AG08395 (cell line): ENCODE results near the gene CSTF1.

Experiments
- DNase-seq: peaks from one replicate; pipeline ENCODE4 v3.0.0; 2012; ENCODE audit warnings: mixed read lengths, low spot score

CSTF1 gene

GRCh38 chr20:56429502-56429901, 37.1 kb downstream of the CSTF1 start:
- DNase-seq, result peak; percentile 58

- DNase-seq, result no peak
Measured at GRCh38 chr20:56429941-56430340, 37.5 kb downstream of the CSTF1 start.

- DNase-seq, result no peak
Measured at GRCh38 chr20:56430461-56430860, 38.0 kb downstream of the CSTF1 start.

- no peak for DNase-seq
Measured at GRCh38 chr20:56430957-56431356, 38.5 kb downstream of the CSTF1 start.

- DNase-seq, result no peak
Measured at GRCh38 chr20:56431471-56431870, 39.0 kb downstream of the CSTF1 start.

GRCh38 chr20:56433221-56433879, 40.9 kb downstream of the CSTF1 start:
- DNase-seq, result peak; percentile 56

- DNase-seq, result peak; percentile 80
Measured at GRCh38 chr20:56433880-56434255, 41.4 kb downstream of the CSTF1 start.

GRCh38 chr20:56437196-56437960, 44.9 kb downstream of the CSTF1 start:
- DNase-seq, result no peak

GRCh38 chr20:56438284-56438683, 45.8 kb downstream of the CSTF1 start:
- DNase-seq, result no peak

- DNase-seq, result peak; percentile 97
Measured at GRCh38 chr20:56439771-56440291, 47.4 kb downstream of the CSTF1 start.

GRCh38 chr20:56440346-56441007, 48.0 kb downstream of the CSTF1 start:
- no peak for DNase-seq

GRCh38 chr20:56442389-56443365, 50.2 kb downstream of the CSTF1 start:
- DNase-seq, result no peak

GRCh38 chr20:56443654-56444540, 51.5 kb downstream of the CSTF1 start:
- DNase-seq, result no peak

- DNase-seq, result no peak
Measured at GRCh38 chr20:56445130-56445529, 52.7 kb downstream of the CSTF1 start.

GRCh38 chr20:56445540-56445939, 53.1 kb downstream of the CSTF1 start:
- no peak for DNase-seq

- DNase-seq, result no peak
Measured at GRCh38 chr20:56447227-56447626, 54.8 kb downstream of the CSTF1 start.

GRCh38 chr20:56449459-56449858, 57.0 kb downstream of the CSTF1 start:
- no peak for DNase-seq

GRCh38 chr20:56451056-56451765, 58.8 kb downstream of the CSTF1 start:
- DNase-seq, result no peak

- no peak for DNase-seq
Measured at GRCh38 chr20:56453352-56453751, 60.9 kb downstream of the CSTF1 start.

GRCh38 chr20:56454754-56455153, 62.3 kb downstream of the CSTF1 start:
- no peak for DNase-seq
